ENCODE measurements around the gene IL1RAPL1.

GRCh38 chrX:28946846-28947245 is 359.6 kb downstream of the IL1RAPL1 start:
- no peak for TF ChIP-seq CTCF (IDR thresholded peaks at IDR 0.05)
- TF ChIP-seq POLR2A (IDR thresholded peaks at IDR 0.05; ENCODE audit: low read depth) = no peak

All from esophagus muscularis mucosa (tissue), 3 donors.